ENCODE measurements around the gene FBXL17.

The FBXL17 gene

DNA sequence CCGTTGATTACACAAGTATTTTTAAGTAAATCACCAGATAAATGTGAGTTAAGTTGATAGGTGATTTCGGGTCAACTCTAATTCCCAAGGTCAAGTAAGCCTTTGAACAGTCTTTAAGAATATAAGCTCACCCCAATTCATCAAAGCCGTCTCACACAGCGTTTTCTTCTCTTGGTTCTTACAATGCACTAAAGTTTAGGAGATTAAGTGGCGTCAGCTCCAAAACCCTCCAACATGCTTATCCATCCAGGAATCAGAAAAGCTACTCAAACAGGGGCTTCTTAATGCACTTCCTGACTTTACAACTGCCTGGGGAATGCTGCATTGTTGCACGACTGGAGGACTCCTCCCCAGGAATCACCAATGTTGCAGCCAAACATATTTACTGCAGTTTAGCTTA lies 505.0 kb downstream of the FBXL17 start:
- no peak overlapping the region for H3K4me3 ChIP-seq (ENCODE audit: low read length, poor library complexity, severe bottlenecking)
- no peaks in the 10 kb centered on the region for H3F3A ChIP-seq (ENCODE audit: low read depth)
- no peaks in the 10 kb centered on the region for H3K4me1 ChIP-seq (ENCODE audit: insufficient read depth, low read length, poor library complexity, severe bottlenecking)
- no peaks in the 10 kb centered on the region for H3K9me2 ChIP-seq (replicated peaks; ENCODE audit: low read depth, low read length)
- no peaks in the 10 kb centered on the region for H4K20me1 ChIP-seq (ENCODE audit: insufficient read depth, low read length, poor library complexity, severe bottlenecking)
- TF ChIP-seq, protein P1, sequence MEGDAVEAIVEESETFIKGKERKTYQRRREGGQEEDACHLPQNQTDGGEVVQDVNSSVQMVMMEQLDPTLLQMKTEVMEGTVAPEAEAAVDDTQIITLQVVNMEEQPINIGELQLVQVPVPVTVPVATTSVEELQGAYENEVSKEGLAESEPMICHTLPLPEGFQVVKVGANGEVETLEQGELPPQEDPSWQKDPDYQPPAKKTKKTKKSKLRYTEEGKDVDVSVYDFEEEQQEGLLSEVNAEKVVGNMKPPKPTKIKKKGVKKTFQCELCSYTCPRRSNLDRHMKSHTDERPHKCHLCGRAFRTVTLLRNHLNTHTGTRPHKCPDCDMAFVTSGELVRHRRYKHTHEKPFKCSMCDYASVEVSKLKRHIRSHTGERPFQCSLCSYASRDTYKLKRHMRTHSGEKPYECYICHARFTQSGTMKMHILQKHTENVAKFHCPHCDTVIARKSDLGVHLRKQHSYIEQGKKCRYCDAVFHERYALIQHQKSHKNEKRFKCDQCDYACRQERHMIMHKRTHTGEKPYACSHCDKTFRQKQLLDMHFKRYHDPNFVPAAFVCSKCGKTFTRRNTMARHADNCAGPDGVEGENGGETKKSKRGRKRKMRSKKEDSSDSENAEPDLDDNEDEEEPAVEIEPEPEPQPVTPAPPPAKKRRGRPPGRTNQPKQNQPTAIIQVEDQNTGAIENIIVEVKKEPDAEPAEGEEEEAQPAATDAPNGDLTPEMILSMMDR (conservative IDR thresholded peaks at IDR 0.05; ENCODE audit: low read length): no peak
- no peak for TF ChIP-seq EZH2phosphoT487 (IDR thresholded peaks at IDR 0.05; ENCODE audit: borderline replicate concordance)
- no peak overlapping the region for H2AFZ ChIP-seq (ENCODE audit: low read length)
- no peaks in the 10 kb centered on the region for H3K27me3 ChIP-seq (ENCODE audit: insufficient read depth, low read length, poor library complexity, severe bottlenecking)
- H3K4me2 ChIP-seq (ENCODE audit: low read depth, low read length, poor library complexity, severe bottlenecking): no peak overlapping the region
- no peak overlapping the region for H3K9ac ChIP-seq (ENCODE audit: low read depth, low read length, poor library complexity, severe bottlenecking)
- no peaks in the 10 kb centered on the region for H3K36me3 ChIP-seq (ENCODE audit: insufficient read depth, low read length)
- no peaks in the 10 kb centered on the region for H3K79me2 ChIP-seq (ENCODE audit: insufficient read depth, low read length)
- no peaks in the 10 kb centered on the region for H3K9me3 ChIP-seq (ENCODE audit: insufficient read depth, low read depth, low read length)

DNA sequence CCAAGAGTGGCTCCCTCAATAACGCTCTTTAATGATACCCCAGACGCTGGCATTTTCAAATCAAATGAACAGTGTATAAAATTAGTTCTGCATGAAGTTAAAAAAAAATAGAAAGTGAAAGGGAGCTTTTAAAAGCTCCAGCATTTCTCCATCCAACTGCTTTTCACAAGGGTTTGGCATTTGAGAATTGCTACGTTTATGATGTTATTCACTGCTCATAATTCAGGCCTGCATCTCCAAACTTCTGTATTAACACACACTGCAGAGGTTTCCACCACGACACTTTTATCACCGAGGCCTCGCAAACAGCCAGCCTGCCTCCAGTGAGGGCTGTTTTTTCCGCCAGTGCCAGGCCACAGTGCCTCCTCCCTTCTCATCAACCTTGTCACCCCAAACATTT lies 505.6 kb downstream of the FBXL17 start:
- Histone ChIP-seq H3K9ac (ENCODE audit: low read depth, low read length, poor library complexity, severe bottlenecking) (no peak overlapping the region), H2AFZ (ENCODE audit: low read length) (no peak overlapping the region), H4K20me1 (ENCODE audit: insufficient read depth, low read length, poor library complexity, severe bottlenecking) (no peaks in the 10 kb centered on the region), H3K36me3 (ENCODE audit: insufficient read depth, low read length) (no peaks in the 10 kb centered on the region), H3K9me2 (replicated peaks; ENCODE audit: low read depth, low read length) (no peaks in the 10 kb centered on the region), H3K4me1 (ENCODE audit: insufficient read depth, low read length, poor library complexity, severe bottlenecking) (no peaks in the 10 kb centered on the region), H3K4me3 (ENCODE audit: low read length, poor library complexity, severe bottlenecking) (no peak overlapping the region), H3K9me3 (ENCODE audit: insufficient read depth, low read depth, low read length) (no peaks in the 10 kb centered on the region), H3F3A (ENCODE audit: low read depth) (no peaks in the 10 kb centered on the region), H3K79me2 (ENCODE audit: insufficient read depth, low read length) (no peaks in the 10 kb centered on the region), H3K27me3 (ENCODE audit: insufficient read depth, low read length, poor library complexity, severe bottlenecking) (no peaks in the 10 kb centered on the region), H3K4me2 (ENCODE audit: low read depth, low read length, poor library complexity, severe bottlenecking) (no peak overlapping the region)
- TF ChIP-seq, protein P1 (conservative IDR thresholded peaks at IDR 0.05; ENCODE audit: low read length): no peak
- no peak for TF ChIP-seq EZH2phosphoT487 (IDR thresholded peaks at IDR 0.05; ENCODE audit: borderline replicate concordance)

DNA sequence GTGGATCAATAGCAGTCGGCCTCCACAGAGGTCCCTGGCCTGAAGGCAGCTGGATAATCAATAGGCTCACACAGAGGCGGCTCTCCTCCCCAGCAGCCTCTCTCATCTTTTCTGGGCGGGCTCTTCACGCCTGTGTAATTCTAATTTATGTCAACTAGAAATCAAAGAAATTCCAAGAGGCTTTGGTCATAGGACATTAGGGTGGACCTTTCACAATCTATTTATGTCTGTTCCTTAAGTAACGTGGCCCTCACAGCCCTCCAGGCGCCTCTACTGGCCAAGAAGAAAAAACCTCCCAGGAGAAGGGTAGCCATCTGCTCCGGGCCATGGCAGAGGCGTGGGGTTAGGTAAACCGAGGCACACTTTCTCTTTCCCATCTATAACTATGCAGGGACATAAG lies 506.1 kb downstream of the FBXL17 start:
- H4K20me1 ChIP-seq (ENCODE audit: insufficient read depth, low read length, poor library complexity, severe bottlenecking): no peaks in the 10 kb centered on the region
- no peak overlapping the region for H3K4me2 ChIP-seq (ENCODE audit: low read depth, low read length, poor library complexity, severe bottlenecking)
- H3K79me2 ChIP-seq (ENCODE audit: insufficient read depth, low read length): no peaks in the 10 kb centered on the region
- H3K27me3 ChIP-seq (ENCODE audit: insufficient read depth, low read length, poor library complexity, severe bottlenecking): no peaks in the 10 kb centered on the region
- H3K4me1 ChIP-seq (ENCODE audit: insufficient read depth, low read length, poor library complexity, severe bottlenecking): no peaks in the 10 kb centered on the region
- H3K4me3 ChIP-seq (ENCODE audit: low read length, poor library complexity, severe bottlenecking): no peak overlapping the region
- no peaks in the 10 kb centered on the region for H3K36me3 ChIP-seq (ENCODE audit: insufficient read depth, low read length)
- no peak overlapping the region for H2AFZ ChIP-seq (ENCODE audit: low read length)
- H3K9me2 ChIP-seq (replicated peaks; ENCODE audit: low read depth, low read length): no peaks in the 10 kb centered on the region
- H3K9me3 ChIP-seq (ENCODE audit: insufficient read depth, low read depth, low read length): no peaks in the 10 kb centered on the region
- H3F3A ChIP-seq (ENCODE audit: low read depth): no peaks in the 10 kb centered on the region
- no peak overlapping the region for H3K9ac ChIP-seq (ENCODE audit: low read depth, low read length, poor library complexity, severe bottlenecking)
- no peak for TF ChIP-seq EZH2phosphoT487 (IDR thresholded peaks at IDR 0.05; ENCODE audit: borderline replicate concordance)
- TF ChIP-seq, protein P1 (conservative IDR thresholded peaks at IDR 0.05; ENCODE audit: low read length): no peak
